ENCODE results near the gene SKA3.
"Not testable (repeated sequence)": the region's sequence is repeated elsewhere in the genome, so short reads cannot be mapped to it uniquely, and the experiment has no call there.

The SKA3 gene

DNA sequence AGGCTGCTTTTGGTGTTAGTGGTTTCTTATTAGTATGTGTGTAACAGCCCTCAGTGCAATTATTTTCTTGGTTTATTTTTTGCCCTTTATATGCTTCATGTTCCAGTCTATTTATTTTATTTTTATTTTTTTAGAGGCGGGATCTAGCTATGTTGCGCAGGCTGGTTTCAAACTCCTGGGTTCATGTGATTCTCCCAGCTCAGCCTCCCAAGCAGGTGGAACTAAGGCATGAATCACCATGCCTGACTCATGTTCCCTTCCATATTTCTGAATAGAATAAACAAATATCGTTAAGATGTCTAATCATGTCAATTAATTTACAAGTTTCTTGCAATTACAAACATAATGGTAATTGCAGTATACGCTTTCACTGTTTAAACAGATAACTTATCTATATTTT, 11.7 kb downstream of the SKA3 start:
- no peak for DNase-seq

DNA sequence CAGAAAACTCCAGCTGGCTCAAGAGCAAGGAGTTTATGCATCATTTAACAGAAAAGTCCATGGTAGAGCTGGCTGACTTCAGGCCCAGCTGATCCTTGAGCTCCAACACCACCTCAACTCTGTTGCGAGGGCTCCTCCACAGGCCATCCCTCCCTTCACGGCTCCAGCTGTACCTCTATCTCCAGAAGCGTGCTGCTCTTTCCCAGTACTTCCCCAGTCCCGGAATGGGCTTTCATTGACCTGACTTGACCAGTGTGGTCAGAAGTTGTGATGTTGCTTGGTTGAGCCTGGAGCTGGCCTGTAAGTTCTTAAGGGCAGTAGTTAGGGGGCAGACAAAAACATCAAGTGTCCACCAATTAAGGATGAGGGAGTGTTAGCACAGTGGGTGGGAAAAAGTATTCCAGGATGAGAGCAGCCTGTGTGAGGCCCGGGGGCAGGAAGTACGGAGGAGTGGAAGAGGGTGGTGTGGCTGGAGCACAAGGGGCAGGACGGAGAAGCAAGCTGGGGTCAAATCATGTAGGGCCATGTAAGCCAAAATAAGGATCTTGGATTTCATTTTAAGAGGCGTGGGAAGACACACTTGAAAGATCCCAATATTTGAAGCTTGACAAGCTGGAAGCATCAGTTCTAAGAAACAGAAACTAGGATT, 24.0 kb downstream of the SKA3 start:
- DNase-seq: no peak

DNA sequence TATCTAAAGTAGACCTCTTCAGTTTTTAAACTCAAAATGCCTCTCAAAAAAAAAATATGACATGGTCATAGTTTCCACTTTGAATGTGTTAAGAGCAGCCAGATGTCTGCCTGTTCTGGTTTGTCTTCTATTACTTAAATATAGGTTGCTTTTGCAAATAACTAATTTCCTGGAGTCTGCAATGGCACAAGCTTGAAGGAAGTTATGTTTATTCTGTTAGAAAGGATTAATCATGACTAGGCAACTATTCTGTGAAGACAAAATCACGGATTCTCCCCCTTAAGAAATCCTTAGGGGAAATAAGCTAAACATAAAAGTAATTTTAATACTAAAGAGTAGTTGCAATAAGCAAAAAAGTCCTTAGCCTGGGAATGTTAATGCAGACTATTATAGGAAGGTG, 26.3 kb downstream of the SKA3 start:
- DNase-seq: no peak

DNA sequence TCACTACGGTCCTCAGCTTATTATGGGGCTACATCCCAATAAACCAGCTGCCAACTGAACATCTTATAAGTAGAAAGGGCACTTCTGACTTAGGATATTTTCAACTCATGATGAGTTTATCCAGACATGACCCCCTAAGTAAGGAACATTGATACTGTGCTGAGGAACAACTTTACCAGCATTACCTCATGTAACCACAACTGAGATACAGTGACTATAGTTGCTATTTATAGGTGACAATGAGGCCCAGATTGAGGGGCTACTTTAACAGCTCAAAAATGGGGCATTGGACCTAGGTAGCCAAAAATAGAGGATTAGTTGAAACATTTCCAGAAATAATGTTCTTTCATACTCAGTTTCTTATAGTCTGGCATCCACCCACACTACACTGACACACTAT, 26.8 kb downstream of the SKA3 start:
- DNase-seq: no peak

DNA sequence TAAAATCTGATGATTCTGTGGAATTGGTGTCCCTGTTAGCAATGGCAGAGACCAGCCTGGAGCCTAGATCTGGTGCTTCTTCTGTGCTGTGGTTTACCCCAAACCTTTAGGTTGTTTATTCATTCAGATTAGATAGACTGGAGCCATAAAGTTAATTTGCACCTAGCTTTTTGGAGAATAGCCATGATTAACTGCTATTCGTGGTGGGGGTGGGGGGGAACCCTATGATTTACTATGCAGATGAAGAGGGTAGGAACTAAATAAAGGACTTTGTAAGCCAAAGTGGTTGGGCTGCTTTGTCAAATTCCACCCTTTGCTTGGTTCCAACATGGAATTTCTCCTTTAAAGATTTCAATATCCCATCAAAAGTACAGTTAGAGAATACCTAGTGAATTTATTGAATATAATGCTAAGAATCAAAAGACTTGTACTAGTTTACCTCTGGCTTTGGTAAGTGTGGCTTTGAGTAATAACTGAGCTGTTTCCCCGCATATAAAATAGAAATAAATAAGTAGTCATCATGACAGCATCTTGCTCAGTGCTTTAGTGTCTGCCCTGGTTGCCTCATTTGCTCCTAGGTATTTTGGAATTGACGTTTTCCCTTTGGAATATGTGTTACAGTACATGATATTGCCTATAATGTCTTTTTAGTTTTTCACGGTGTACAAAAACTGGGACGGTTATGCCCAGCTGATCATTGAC, 27.6 kb downstream of the SKA3 start:
- no peak for DNase-seq

DNA sequence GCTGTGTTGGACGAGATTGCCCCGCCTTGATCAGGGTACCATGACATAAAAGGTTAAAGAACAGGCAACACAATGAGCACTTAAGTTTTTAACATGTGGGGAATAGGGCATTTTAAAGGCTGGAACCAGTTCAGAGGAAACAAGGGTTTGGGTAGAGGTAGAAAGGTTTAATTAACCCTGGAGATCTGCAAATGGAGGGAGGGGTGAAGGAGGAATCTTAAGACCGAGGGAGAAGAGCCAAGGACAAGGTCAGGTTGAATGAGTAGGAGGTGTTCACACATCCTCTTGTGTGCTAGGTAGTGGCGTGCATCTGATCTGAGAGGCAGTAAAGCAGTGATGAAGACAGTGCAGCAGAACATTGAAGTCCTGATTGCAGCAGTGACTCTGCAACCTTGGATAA, 28.5 kb downstream of the SKA3 start:
- DNase-seq: no peak

DNA sequence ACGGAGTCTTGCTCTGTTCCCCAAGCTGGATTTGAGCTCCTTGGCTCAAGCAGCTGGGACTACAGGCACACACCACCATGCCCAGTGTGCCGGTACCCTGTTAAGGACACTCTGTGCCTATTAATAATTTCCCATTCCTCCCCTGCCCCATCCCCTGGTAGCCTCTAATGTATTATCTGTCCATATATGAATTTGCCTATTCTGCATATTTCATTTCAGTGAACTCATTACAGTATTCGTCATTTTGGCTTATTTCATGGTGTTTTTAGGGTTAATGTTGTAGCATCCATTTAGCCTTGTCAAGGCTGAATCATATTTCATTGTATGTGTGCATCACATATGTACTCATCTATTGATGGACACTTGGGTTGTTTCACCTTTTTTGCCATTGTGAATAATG, 33.6 kb downstream of the SKA3 start:
- DNase-seq: no peak

DNA sequence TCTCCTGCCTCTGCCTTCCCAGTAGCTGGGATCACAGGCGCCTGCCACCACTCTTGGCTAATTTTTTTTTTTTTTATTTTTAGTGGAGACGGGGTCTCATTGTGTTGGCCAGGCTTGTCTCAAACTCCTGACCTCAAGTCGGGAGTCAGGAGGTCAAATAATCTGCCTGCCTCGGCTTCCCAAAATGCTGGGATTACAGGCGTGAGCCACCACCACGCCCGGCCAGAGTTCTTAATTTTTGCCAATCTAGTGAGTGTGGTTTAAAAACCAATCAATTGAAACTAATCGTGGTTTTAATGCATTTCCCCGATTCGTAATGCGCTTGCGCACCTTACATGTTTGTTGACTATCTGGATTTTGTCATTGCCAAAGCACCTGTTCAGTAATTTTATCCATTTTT, 37.0 kb downstream of the SKA3 start:
- no peak for DNase-seq

DNA sequence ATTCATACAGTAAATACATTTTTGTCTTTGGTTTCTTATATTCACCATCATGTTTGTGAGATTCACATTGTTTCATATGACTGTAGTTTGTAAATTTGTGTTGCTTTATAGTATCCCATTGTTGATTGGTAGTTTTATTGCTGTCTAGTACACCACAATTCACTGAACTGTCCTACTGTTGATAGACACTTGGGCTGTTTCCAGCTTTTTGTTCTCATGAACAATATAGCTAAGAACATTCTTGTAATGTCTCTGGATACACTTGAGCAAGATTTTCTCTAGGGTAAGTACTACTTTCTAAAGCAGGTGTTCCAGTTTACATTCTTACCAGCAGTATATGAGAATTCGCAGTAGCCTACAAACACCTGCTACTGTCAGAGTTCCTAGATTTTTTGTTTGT, 37.8 kb downstream of the SKA3 start:
- DNase-seq: no peak

DNA sequence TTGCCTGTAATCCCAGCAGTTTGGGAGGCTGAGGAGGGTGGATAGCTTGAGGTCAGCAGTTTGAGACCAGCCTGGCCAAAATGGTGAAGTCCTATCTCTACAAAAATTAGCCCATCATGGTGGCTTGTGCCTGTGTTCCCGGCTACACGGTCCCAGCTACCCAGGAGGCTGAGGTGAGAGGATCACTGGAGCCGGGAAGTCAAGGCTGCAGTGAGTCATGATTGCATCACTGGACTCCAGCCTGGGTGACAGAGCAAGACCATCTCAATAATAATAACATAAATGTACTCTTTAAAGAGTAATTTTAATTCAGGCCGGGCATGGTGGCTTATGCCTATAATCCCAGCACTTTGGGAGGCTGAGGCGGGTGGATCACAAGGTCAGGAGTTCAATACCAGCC, 38.7 kb downstream of the SKA3 start:
- DNase-seq: no peak

DNA sequence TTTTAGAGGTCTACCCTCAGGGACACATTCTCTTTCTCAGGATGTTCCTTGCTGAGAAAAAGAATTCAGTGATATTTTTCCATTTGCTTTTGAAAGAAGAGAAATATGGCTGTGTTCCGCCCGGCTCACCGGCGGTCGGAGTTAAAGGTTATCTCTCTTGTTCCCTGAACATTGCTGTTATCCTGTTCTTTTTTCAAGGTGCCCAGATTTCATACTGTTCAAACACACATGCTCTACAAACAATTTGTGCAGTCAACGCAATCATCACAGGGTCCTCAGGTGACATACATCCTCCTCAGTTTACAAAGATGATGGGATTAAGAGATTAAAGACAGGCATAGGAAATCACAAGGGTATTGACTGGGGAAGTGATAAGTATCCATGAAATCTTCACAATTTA, 40.5 kb downstream of the SKA3 start:
- not testable (repeated sequence) for DNase-seq

DNA sequence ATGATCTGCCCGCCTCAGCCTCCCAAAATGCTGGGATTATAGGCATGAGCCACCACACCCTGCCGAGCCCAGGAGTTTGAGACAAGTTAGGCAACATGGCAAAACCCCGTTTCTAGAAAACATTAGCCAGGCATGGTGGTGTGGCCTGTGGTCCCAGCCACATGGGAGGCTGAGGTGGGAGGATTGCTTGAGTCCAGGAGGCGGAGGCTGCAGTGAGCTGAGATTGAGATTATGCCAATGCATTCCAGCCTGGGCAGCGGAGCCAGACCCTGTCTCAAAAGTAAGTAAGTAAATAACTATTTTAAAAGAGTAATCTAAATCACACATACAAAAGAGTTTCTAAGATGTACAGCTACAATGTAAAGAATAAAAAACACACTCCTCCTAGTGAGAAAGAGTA, 41.9 kb downstream of the SKA3 start:
- DNase-seq: no peak

DNA sequence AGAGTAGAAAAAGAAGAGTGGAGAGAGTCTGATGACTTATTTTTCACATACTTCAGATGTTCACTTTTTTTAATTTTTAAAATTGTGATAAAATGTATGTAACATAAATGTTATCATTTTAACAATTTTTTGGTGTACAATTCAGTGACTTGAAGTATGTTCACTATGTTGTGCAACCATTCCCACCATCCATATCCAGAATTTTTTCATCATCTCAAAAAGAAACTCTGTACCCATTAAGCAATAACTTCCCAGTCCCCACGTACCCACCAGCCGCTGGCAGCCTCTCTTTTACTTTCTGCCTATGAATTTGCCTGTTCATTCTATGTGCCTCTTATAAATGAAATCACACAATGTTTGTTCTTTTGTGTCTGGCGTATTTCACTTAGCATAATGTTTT, 43.3 kb downstream of the SKA3 start:
- DNase-seq: no peak

DNA sequence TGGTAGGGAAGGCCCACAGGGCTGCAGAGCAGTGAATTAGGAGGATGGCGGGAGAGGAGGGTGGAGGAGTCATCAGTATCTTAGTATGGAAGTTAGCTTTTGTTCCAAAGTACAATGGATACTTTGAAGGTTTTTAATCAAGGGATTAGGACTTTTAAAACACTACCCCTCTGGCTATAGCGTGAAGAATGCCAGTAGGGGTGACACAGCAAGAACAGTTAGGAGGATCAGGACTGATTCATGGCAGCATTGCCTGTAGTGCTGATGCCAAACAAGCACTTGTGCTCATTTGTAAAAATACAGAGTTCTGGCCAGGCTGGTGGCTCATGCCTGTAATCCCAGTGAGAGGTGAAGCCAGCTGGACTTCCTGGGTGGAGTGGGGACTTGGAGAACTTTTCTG, 46.2 kb downstream of the SKA3 start:
- no peak for DNase-seq

DNA sequence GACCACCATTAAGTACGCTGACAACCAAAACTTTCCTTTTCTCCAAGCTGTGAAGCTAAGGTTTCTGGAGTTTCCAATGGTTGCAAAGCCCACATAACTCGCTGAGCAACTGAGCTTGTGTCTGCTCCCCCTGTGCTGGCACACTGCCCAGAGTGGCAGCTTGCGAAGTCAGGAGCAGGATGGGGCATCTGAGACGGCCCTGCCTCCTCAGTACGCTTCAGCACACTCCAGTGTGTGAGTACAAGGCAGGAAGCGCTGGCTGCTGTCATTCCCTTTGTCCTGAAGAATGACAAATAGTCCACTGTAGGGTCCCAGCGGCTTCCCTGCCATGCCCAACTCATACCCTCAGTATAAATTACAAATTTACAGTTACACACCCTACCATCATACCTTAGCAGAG, 51.5 kb downstream of the SKA3 start:
- DNase-seq: peak; percentile 51

DNA sequence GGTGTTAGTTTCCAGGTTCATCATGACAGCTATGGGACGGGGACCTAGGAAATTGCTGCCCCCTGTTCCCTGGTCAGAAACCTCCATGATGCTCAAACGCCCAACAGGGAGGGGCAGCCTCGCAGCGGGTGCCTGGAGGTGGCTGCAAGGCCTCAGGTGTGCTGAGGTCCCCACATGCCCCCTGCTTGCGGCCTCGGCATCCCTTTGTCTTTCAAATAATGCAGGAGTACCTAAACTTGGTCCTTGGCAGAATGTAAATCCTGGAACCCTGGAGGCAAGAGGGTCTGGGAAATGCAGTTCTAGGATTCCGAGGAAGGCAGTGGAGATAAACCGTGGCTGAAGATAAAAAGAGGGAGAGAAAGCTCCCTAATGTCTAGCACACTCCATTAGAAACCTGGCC, 52.4 kb downstream of the SKA3 start:
- DNase-seq: no peak

DNA sequence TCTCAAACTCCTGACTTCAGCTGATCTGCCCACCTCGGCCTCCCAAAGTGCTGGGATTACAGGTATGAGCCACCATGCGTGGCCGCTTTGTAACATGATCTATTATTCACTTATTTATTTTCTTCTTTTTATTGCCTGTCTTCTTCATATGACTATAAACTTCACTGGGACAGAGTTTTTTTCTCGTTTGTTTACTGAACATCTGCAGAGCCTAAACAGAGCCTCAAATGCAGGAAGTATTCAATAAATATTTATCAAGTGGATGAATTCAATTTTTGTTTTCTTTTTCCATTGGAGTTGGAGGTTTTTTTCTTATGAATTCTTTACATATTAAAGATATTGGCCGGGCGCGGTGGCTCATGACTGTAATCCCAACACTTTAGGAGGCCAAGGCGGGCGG, 54.7 kb downstream of the SKA3 start:
- no peak for DNase-seq

DNA sequence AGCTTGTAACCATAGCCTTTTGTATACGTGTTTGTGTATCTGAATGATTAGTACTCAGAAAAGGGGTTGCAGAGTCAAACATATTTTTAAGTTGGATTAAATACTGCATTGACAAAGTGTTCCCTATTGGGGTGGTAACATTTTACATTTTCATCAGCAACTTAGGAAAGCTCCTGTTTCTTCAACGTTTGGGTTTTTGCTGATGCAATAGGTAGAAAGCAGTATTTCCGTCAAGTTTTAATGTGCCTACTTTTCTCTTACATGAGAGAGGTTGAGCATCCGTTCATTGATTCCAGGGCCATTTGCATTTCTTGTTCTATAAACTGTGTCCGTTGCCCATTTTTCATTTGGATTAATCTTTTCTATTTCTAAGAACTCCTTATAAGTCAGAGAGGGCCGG, 56.2 kb downstream of the SKA3 start:
- no peak for DNase-seq

DNA sequence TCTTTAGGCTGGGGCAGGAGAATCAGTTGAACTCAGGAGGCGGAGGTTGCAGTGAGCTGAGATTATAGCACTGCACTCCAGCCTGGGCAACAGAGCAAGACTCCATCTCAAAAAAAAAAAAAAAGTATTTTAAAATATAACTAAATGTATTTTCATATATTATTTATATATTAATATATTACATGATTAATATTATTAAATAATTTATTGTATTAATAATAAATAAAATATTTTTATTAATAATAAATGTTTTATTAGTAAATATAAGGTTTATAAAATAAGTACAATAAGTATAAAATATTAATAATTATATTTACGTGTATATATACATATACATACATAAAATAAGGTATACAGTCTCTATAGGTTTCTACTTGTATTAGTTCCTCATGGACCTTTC, 56.8 kb downstream of the SKA3 start:
- DNase-seq: no peak

DNA sequence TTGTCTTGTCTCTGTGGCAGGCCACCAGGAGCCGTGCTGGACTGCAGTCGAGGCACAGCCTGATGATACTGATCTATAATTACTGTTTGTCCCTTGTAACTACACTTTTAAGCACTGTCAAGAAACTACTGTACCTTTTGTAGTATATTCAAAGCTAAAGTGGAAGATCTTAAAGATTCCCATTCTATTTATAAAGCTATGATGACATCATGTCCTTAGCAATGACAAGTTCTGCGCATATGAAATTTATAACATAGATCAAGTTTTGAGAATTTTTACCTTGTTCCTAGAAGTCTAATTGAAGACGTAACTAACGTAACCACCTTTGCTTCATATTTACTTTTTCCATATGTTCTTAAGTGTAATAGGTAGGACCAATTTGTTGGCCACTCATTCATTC, 58.2 kb downstream of the SKA3 start:
- no peak for DNase-seq

DNA sequence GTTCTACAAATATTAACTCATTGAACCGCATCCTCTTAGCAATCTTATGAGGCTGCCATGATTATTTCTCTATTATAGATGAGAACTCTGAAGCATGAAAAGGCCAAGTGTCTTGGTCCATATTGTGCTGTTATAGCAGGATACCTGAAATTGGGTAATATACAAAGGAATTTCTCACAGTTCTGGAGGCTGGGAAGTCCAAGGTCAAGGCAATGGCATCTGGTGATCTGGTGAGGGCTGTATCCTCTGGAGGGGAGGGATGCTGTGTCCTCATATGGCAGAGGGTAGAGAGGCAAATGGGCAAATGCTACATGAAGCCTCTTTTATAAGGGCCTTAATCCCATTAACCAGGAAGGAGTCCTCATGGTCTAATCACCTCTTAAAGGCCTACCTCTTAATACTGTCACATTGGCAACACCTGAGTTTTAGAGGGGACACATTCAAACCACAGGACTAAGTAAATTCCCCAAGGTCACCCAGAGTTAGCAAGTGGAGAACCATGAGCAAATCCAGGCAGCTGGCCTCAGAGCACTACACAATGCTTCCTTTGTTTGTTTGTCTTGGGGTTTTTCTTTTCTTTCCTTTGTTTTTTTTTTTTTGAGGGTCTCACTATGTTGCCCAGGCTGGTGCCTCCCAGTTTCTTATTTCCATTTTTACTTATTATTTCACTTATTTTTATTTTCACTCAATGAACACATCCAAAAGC, 59.1 kb downstream of the SKA3 start:
- no peak for DNase-seq

DNA sequence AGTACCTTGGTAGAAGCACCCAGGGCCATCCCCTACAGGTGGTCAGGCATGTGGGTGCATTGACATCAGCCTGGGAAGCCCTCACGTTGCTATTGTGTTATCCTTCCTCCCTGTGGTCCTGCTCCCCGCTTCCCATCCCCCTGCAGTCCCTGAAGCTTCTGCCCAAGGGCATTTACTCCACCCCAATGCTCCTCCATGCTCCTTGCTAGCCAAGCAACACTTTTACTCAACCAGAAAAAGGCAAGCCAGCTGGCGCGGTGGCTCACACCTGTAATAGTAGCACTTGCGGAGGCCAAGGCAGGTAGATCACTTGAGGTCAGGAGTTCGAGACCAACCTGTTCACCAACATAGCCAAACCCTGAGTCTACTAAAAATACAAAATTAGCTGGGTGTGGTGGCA, 60.2 kb downstream of the SKA3 start:
- DNase-seq: no peak

DNA sequence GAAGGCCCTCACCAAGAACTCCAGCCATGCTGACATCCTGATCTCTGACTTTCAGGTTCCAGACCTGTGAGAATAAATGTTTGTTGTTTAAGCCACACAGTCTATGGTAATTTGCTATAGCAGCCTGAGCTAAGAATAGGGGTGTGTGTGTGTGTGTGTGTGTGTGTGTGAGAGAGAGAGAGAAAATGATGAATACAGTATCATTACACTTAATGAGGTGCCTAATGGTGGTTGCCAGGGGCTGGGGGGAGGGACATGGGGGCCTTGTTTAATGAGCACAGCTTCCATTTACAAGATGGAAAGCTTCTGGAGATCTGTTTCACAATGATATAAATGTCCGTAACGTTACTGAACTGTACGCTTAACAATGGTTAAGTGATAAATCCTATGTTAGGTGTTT, 61.1 kb downstream of the SKA3 start:
- DNase-seq: no peak

DNA sequence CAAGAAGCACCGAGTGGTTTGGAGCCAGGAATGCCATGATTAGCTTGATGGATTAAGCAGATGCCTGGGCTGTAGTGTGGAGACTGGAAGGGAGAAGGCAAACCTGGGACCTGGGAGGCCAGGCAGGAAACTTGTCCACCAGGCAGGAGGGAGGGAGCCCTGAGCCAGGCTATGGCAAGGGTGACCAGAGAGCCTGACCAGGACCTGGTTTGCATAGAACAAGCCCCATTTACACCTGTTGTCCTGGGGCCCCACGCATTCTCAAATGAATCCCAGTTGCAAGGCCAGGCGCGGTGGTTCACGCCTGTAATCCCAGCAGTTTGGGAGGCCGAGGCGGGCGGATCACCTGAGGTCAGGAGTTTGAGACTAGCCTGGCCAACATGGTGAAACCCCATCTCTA, 64.8 kb downstream of the SKA3 start:
- DNase-seq: no peak

DNA sequence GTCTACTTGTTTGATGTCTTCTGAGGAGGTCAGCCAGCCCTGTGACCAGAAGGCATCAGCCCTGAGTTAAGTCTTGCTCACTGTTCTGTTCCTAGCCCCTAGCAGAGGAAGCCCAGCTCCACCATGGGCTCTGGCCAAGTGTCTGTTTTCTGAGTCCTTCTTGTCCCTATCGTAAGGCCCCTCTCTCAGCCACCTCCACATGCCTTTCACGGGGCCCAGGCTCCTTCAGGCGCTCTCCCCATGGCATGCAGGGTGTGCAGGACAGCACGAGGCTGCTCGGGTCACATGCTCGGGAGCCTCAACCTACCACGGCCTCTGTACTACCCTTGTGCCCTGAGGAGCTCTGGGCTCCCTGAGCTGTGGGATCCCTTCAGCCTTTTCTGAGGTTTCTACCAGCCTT, 67.2 kb downstream of the SKA3 start:
- no peak for DNase-seq
